Measurements from ENCODE around the gene CAMSAP1. TPM values are rescaled to one million over a fixed set of nuclear protein-coding genes. Genes with fewer than 3 reads are reported as not detected.

Gene CAMSAP1
- total RNA-seq, 1 experiment from 2014 or later: 16.7 TPM

DNA sequence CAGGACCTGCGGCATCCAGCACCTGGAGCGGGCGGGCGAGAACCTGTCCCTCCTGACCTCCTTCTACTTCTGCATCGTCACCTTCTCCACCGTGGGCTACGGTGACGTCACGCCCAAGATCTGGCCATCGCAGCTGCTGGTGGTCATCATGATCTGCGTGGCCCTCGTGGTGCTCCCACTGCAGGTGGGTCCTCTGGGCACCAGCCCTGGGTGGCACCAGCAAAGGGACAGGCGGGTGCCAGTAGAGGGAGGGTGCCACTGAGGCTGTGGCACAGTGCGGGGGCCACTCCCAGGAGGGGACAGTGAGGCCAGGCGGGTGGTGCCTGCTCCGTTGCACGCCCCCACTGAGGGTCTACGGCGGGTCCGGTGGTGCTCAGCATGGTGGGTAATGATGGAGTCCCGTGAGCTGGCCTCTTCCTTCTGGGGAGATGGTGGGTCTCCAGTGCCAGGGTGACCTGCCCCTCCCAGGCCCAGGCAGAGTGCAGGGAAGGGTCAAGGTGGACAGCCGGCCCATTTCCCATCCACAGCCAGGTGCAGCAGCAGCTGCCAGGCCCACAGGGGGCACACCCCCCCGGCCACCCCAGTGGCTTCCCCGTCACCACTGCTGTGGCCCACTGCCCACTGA is 147.6 kb downstream of the CAMSAP1 start:
- Histone ChIP-seq H3K4me2 (no peak overlapping the region), H3K27ac (no peak overlapping the region), H3K9me3 (ENCODE audit: insufficient read depth, low read depth) (no peaks in the 10 kb centered on the region), H3K79me2 (ENCODE audit: low read depth) (no peaks in the 10 kb centered on the region), H3K27me3 (ENCODE audit: insufficient read depth, low read depth) (peaks cover 96% of the 10 kb centered on the region), H3K9me2 (ENCODE audit: insufficient read depth) (no peaks in the 10 kb centered on the region), H3K4me1 (replicated peaks; ENCODE audit: insufficient read depth) (no peaks in the 10 kb centered on the region), H2AFZ (no peak overlapping the region), H3F3A (ENCODE audit: insufficient read depth, low read depth) (no peaks in the 10 kb centered on the region), H4K20me1 (ENCODE audit: insufficient read depth) (no peaks in the 10 kb centered on the region; the same call in 1 of the 2 replicates), H3K4me3 (no peak overlapping the region), H3K36me3 (ENCODE audit: low read depth) (no peaks in the 10 kb centered on the region)
- TF ChIP-seq, protein P1, sequence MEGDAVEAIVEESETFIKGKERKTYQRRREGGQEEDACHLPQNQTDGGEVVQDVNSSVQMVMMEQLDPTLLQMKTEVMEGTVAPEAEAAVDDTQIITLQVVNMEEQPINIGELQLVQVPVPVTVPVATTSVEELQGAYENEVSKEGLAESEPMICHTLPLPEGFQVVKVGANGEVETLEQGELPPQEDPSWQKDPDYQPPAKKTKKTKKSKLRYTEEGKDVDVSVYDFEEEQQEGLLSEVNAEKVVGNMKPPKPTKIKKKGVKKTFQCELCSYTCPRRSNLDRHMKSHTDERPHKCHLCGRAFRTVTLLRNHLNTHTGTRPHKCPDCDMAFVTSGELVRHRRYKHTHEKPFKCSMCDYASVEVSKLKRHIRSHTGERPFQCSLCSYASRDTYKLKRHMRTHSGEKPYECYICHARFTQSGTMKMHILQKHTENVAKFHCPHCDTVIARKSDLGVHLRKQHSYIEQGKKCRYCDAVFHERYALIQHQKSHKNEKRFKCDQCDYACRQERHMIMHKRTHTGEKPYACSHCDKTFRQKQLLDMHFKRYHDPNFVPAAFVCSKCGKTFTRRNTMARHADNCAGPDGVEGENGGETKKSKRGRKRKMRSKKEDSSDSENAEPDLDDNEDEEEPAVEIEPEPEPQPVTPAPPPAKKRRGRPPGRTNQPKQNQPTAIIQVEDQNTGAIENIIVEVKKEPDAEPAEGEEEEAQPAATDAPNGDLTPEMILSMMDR (conservative IDR thresholded peaks at IDR 0.05): no peak
- TF ChIP-seq EZH2 (IDR thresholded peaks at IDR 0.05; ENCODE audit: low read depth): no peak
- intact Hi-C loops (cut with micrococcal nuclease; ENCODE audit: unreplicated experiment): no loop called here
- ChIA-PET CTCF (no interaction called here), POLR2A (ENCODE audit: unreplicated experiment) (no interaction called here)
- no peak for DNase-seq
- BruUV-seq (replicated peaks): no TSS peak

- no TSS peak for BruUV-seq (replicated peaks)
- no peaks in the 10 kb centered on the region for H3K79me2 ChIP-seq (ENCODE audit: low read depth)
- no peaks in the 10 kb centered on the region for H3K4me1 ChIP-seq (replicated peaks; ENCODE audit: insufficient read depth)
- no peaks in the 10 kb centered on the region for H3K9me2 ChIP-seq (ENCODE audit: insufficient read depth)
- DNase-seq: no peak
- peaks cover 96% of the 10 kb centered on the region for H3K27me3 ChIP-seq (ENCODE audit: insufficient read depth, low read depth)
- TF ChIP-seq, protein P1 (conservative IDR thresholded peaks at IDR 0.05): no peak
- TF ChIP-seq EZH2 (IDR thresholded peaks at IDR 0.05; ENCODE audit: low read depth): no peak
- no peak overlapping the region for H3K27ac ChIP-seq
- intact Hi-C loops (cut with micrococcal nuclease; ENCODE audit: unreplicated experiment): no loop called here
- H4K20me1 ChIP-seq (ENCODE audit: insufficient read depth): no peaks in the 10 kb centered on the region; the same call in 1 of the 2 replicates
- ChIA-PET CTCF (no interaction called here), POLR2A (ENCODE audit: unreplicated experiment) (no interaction called here)
- H2AFZ ChIP-seq: no peak overlapping the region
- no peaks in the 10 kb centered on the region for H3K36me3 ChIP-seq (ENCODE audit: low read depth)
- H3K4me2 ChIP-seq: no peak overlapping the region
- H3K4me3 ChIP-seq: no peak overlapping the region
- no peaks in the 10 kb centered on the region for H3F3A ChIP-seq (ENCODE audit: insufficient read depth, low read depth)
- no peaks in the 10 kb centered on the region for H3K9me3 ChIP-seq (ENCODE audit: insufficient read depth, low read depth)
These were observed 148.5 kb downstream of the CAMSAP1 start for GRCh38 chr9:135758870-135759269.

Other genes with a start within 250 kb of the CAMSAP1 start
- not detected in 2 replicates for gene LCN9, start 244.2 kb downstream of the CAMSAP1 start, total RNA-seq (2021)
- not detected in 2 replicates for gene SOHLH1, start 208.1 kb downstream of the CAMSAP1 start, total RNA-seq (2021)
- not detected in 2 replicates for gene KCNT1, start 205.4 kb downstream of the CAMSAP1 start, total RNA-seq (2021)
- 27.6 and 37.1 TPM in 2 replicates for gene UBAC1, start 53.8 kb upstream of the CAMSAP1 start, total RNA-seq (2021)
- gene NACC2, start 187.7 kb upstream of the CAMSAP1 start, total RNA-seq (2021): 22.4 and 23.8 TPM in 2 replicates
- gene TMEM250, start 211.3 kb upstream of the CAMSAP1 start, total RNA-seq (2021): 73.8 and 75.3 TPM in 2 replicates

Measured in PC-9 (cell line).